H9 (cell line): ENCODE results near the gene SMO. TPM values are rescaled to one million over a fixed set of nuclear protein-coding genes. Genes with fewer than 3 reads are reported as not detected.

Experiments used
- DNase-seq: peaks from one replicate; pipeline ENCODE4 v3.0.0-alpha.2; 2017
- H2AFZ ChIP-seq: one replicate; pipeline ENCODE4 v1.6.1; 2013; ENCODE audit warnings: mild to moderate bottlenecking, low read length, control low read depth, moderate library complexity
- H2AK5ac ChIP-seq: 2 replicates; pipeline ENCODE4 v1.6.1; 2013; ENCODE audit warnings: low read length, control low read depth, mixed read lengths; ENCODE audit not compliant: insufficient read length
- H2BK120ac ChIP-seq: one replicate; pipeline ENCODE4 v1.6.1; 2013; ENCODE audit warnings: low read depth, mild to moderate bottlenecking, low read length, control low read depth, inconsistent platforms; ENCODE audit not compliant: poor library complexity, severe bottlenecking
- H2BK12ac ChIP-seq: 2 replicates; pipeline ENCODE4 v1.6.1; 2013; ENCODE audit warnings: low read length, control low read depth, mixed read lengths, low read depth; ENCODE audit not compliant: insufficient read length
- H2BK15ac ChIP-seq: 2 replicates; pipeline ENCODE4 v1.6.1; 2013; ENCODE audit warnings: low read depth, low read length, control low read depth
- H2BK20ac ChIP-seq: one replicate; pipeline ENCODE4 v1.6.1; 2013; ENCODE audit warnings: low read depth, mild to moderate bottlenecking, low read length, control low read depth, inconsistent platforms; ENCODE audit not compliant: poor library complexity, severe bottlenecking
- H2BK5ac ChIP-seq: 2 replicates; pipeline ENCODE4 v1.6.1; 2013; ENCODE audit warnings: low read length, control low read depth, mixed read lengths; ENCODE audit not compliant: insufficient read length
- H3K14ac ChIP-seq: 2 replicates; pipeline ENCODE4 v1.6.1; 2013; ENCODE audit warnings: low read length, control low read depth; ENCODE audit not compliant: insufficient read depth
- H3K18ac ChIP-seq: 2 replicates; pipeline ENCODE4 v1.6.1; 2013; ENCODE audit warnings: low read depth, mild to moderate bottlenecking, mixed read lengths, low read length, control low read depth; ENCODE audit not compliant: insufficient read length
- H3K23ac ChIP-seq: 2 replicates; pipeline ENCODE4 v1.6.1; 2013; ENCODE audit warnings: low read length, control low read depth, mixed read lengths, low read depth; ENCODE audit not compliant: insufficient read length
- H3K23me2 ChIP-seq: 2 replicates; pipeline ENCODE4 v1.6.1; 2013; ENCODE audit warnings: low read depth, mild to moderate bottlenecking, mixed read lengths, low read length, control low read depth; ENCODE audit not compliant: insufficient read length, poor library complexity, severe bottlenecking
- H3K27ac ChIP-seq: 2 replicates; pipeline ENCODE4 v1.5.1; 2013; ENCODE audit warnings: low read length, control low read depth, mixed read lengths, low read depth; ENCODE audit not compliant: insufficient read length
- H3K27me3 ChIP-seq: 2 replicates; pipeline ENCODE4 v1.6.1; 2013; ENCODE audit warnings: low read length, control low read depth, inconsistent platforms; ENCODE audit not compliant: insufficient read depth
- H3K4ac ChIP-seq: 2 replicates; pipeline ENCODE4 v1.6.1; 2013; ENCODE audit warnings: low read depth, mild to moderate bottlenecking, control low read depth, inconsistent platforms, low read length, moderate library complexity
- H3K4me1 ChIP-seq: 2 replicates; pipeline ENCODE4 v1.6.1; 2013; ENCODE audit warnings: low read length, control low read depth, inconsistent platforms; ENCODE audit not compliant: insufficient read depth
- H3K4me2 ChIP-seq: 2 replicates; pipeline ENCODE4 v1.6.1; 2013; ENCODE audit warnings: low read length, control low read depth, mixed read lengths; ENCODE audit not compliant: insufficient read length, insufficient read depth
- H3K56ac ChIP-seq: 2 replicates; pipeline ENCODE4 v1.6.1; 2013; ENCODE audit warnings: low read depth, mild to moderate bottlenecking, mixed read lengths, low read length, control low read depth; ENCODE audit not compliant: insufficient read length
- H3K79me1 ChIP-seq: 2 replicates; pipeline ENCODE4 v1.6.1; 2013; ENCODE audit warnings: low read depth, mild to moderate bottlenecking, moderate library complexity, low read length, control low read depth, inconsistent platforms; ENCODE audit not compliant: insufficient read depth, poor library complexity, severe bottlenecking
- H3K79me2 ChIP-seq: 2 replicates; pipeline ENCODE4 v1.6.1; 2013; ENCODE audit warnings: low read length, control low read depth, inconsistent platforms; ENCODE audit not compliant: insufficient read depth
- H3K9ac ChIP-seq: 2 replicates; pipeline ENCODE4 v1.6.1; 2013; ENCODE audit warnings: low read length, control low read depth, mixed read lengths; ENCODE audit not compliant: insufficient read length; ENCODE audit errors: extremely low read depth
- H3K9me3 ChIP-seq: one replicate; pipeline ENCODE4 v1.6.1; 2013; ENCODE audit warnings: low read depth, low read length, inconsistent platforms; ENCODE audit not compliant: control insufficient read depth
- H3T11ph ChIP-seq: one replicate; pipeline ENCODE4 v1.6.1; 2013; ENCODE audit warnings: mild to moderate bottlenecking, low read length, control low read depth, inconsistent platforms
- H4K20me1 ChIP-seq: one replicate; pipeline ENCODE4 v1.6.1; 2013; ENCODE audit not compliant: control insufficient read depth, insufficient read length, insufficient read depth
- H4K5ac ChIP-seq: 2 replicates; pipeline ENCODE4 v1.6.1; 2013; ENCODE audit warnings: low read depth, mild to moderate bottlenecking, mixed read lengths, low read length, control low read depth; ENCODE audit not compliant: insufficient read length
- H4K8ac ChIP-seq: replicated peaks from 2 replicates; pipeline ENCODE4 v1.6.1; 2013; ENCODE audit warnings: low read length, control low read depth, mixed read lengths, low read depth; ENCODE audit not compliant: insufficient read length
- H4K91ac ChIP-seq: 2 replicates; pipeline ENCODE4 v1.6.1; 2013; ENCODE audit warnings: low read depth, mild to moderate bottlenecking, moderate library complexity, mixed read lengths, low read length, control low read depth; ENCODE audit not compliant: insufficient read length
- H3K27ac Mint-ChIP-seq, 3 experiments: 2 replicates in 2 of 3; 3 replicates in 1 of 3; pipeline ENCODE4 v1.8.0; 2020 to 2021; ENCODE audit warnings: mixed read lengths in 3 of 3, mild to moderate bottlenecking in 1 of 3, moderate library complexity in 1 of 3
- H3K27me3 Mint-ChIP-seq: 2 replicates; pipeline ENCODE4 v1.8.0; 2021; ENCODE audit warnings: low read depth, mild to moderate bottlenecking, moderate library complexity, mixed read lengths
- H3K36me3 Mint-ChIP-seq, 3 experiments: 2 replicates in 2 of 3; 3 replicates in 1 of 3; pipeline ENCODE4 v1.8.0; 2020 to 2021; ENCODE audit warnings: low read depth in 3 of 3, mixed read lengths in 3 of 3; ENCODE audit not compliant: insufficient read depth in 1 of 3
- H3K4me1 Mint-ChIP-seq, 2 experiments: 2 replicates each; pipeline ENCODE4 v1.8.0; 2020; ENCODE audit warnings: mixed read lengths in 2 of 2
- H3K4me3 Mint-ChIP-seq, 2 experiments: 2 replicates in 1 of 2; 3 replicates in 1 of 2; pipeline ENCODE4 v1.8.0; 2020 to 2021; ENCODE audit warnings: mild to moderate bottlenecking in 2 of 2, mixed read lengths in 2 of 2, moderate library complexity in 1 of 2
- H3K9me3 Mint-ChIP-seq, 2 experiments: 2 replicates in 1 of 2; 3 replicates in 1 of 2; pipeline ENCODE4 v1.8.0; 2020; ENCODE audit warnings: mild to moderate bottlenecking in 2 of 2, mixed read lengths in 2 of 2, moderate library complexity in 1 of 2
- CTCF ChIP-seq: fragments of 200-600 bp; sonication (generic); conservative IDR thresholded peaks from 3 replicates; pipeline ENCODE4 v1.8.0; 2021; ENCODE audit warnings: antibody characterized with exemption, mild to moderate bottlenecking
- WGBS: extraction: QIAGEN DNeasy Blood & Tissue Kit; methylation state at CpG from one replicate; pipeline ENCODE4 v1.1.7; 2013; ENCODE audit warnings: missing lambda C conversion rate, low lambda C conversion rate, mixed read lengths; ENCODE audit not compliant: insufficient read length; ENCODE audit errors: extremely low coverage; 5-methylcytosine and 5-hydroxymethylcytosine counted together
- total RNA-seq: library from RNA; stranded (reverse); gene quantifications from 2 replicates; pipeline ENCODE4 v1.2.1, GENCODE V29; 2021

The SMO gene
- total RNA-seq, 1 experiment from 2014 or later, result 66.8 TPM

- H3K27me3 ChIP-seq, result no peaks in the 10 kb centered on the region
- peaks cover 0 to 2% of the 10 kb centered on the region in 2 experiments; a peak in 1 of 5 replicates for H3K9me3 Mint-ChIP-seq
- H2BK20ac ChIP-seq, result no peak overlapping the region
- H3K27me3 Mint-ChIP-seq, result no peaks in the 10 kb centered on the region; the same call in 1 of the 2 replicates
- no peak overlapping the region for H3K4me3 Mint-ChIP-seq
- H3K79me1 ChIP-seq, result no peaks in the 10 kb centered on the region
- H3K79me2 ChIP-seq, result peaks cover 10% of the 10 kb centered on the region
- no peak overlapping the region for H3K27ac Mint-ChIP-seq
- H3K18ac ChIP-seq, result no peak overlapping the region
- WGBS, result no CpG with 5 or more reads among the region's 2 CpGs
- peaks cover 23 to 25% of the 10 kb centered on the region in 2 experiments for H3K4me1 Mint-ChIP-seq
- no peak overlapping the region for H2BK15ac ChIP-seq
- H2BK5ac ChIP-seq, result no peak overlapping the region
- H4K20me1 ChIP-seq, result no peaks in the 10 kb centered on the region
- H3K23ac ChIP-seq, result no peak overlapping the region
- H3K23me2 ChIP-seq, result peaks cover 2% of the 10 kb centered on the region
- H2AK5ac ChIP-seq, result no peak overlapping the region
- H3K9ac ChIP-seq, result no peak overlapping the region
- no peak overlapping the region for H4K5ac ChIP-seq
- H3T11ph ChIP-seq, result no peak overlapping the region
- H3K36me3 Mint-ChIP-seq, result no peaks in the 10 kb centered on the region; a peak in 1 of 7 replicates
- no peak overlapping the region for H4K8ac ChIP-seq
- H2BK120ac ChIP-seq, result no peak overlapping the region
- H3K4me2 ChIP-seq, result no peak overlapping the region
- DNase-seq, result no peak
- no peak for TF ChIP-seq CTCF
- H4K91ac ChIP-seq, result no peak overlapping the region
- no peak overlapping the region for H3K27ac ChIP-seq
- no peak overlapping the region for H2AFZ ChIP-seq
- H3K4me1 ChIP-seq, result peaks cover 5% of the 10 kb centered on the region; the same call in 1 of the 2 replicates
- H2BK12ac ChIP-seq, result no peak overlapping the region
- H3K9me3 ChIP-seq, result no peaks in the 10 kb centered on the region
- H3K4ac ChIP-seq, result no peak overlapping the region
- no peak overlapping the region for H3K56ac ChIP-seq
- H3K14ac ChIP-seq, result no peak overlapping the region
These were observed 40.2 kb downstream of the SMO start for GRCh38 chr7:129228633-129229032.
